Measurements from ENCODE around the gene MUCL1.

Gene MUCL1, protein sequence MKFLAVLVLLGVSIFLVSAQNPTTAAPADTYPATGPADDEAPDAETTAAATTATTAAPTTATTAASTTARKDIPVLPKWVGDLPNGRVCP

GRCh38 chr12:54853933-54854538 is at the start of gene MUCL1:
Gene MUCL1 (plus strand): TSS chr12:54854516. CDS start chr12:54854583, 67 bp downstream.
- peak; percentile 73 for DNase-seq (ENCODE audit: low read depth)

GRCh38 chr12:54821676-54822075 is 32.6 kb upstream of the MUCL1 start:
- no peak overlapping the region for H3K4me3 ChIP-seq (ENCODE audit: low read depth, low read length)
- no peak for TF ChIP-seq POLR2A (IDR thresholded peaks at IDR 0.05; ENCODE audit: extremely low read depth, insufficient read length)
- TF ChIP-seq, protein P1, sequence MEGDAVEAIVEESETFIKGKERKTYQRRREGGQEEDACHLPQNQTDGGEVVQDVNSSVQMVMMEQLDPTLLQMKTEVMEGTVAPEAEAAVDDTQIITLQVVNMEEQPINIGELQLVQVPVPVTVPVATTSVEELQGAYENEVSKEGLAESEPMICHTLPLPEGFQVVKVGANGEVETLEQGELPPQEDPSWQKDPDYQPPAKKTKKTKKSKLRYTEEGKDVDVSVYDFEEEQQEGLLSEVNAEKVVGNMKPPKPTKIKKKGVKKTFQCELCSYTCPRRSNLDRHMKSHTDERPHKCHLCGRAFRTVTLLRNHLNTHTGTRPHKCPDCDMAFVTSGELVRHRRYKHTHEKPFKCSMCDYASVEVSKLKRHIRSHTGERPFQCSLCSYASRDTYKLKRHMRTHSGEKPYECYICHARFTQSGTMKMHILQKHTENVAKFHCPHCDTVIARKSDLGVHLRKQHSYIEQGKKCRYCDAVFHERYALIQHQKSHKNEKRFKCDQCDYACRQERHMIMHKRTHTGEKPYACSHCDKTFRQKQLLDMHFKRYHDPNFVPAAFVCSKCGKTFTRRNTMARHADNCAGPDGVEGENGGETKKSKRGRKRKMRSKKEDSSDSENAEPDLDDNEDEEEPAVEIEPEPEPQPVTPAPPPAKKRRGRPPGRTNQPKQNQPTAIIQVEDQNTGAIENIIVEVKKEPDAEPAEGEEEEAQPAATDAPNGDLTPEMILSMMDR (IDR thresholded peaks at IDR 0.05; ENCODE audit: low read depth, low read length) = no peak
- no peak for DNase-seq (ENCODE audit: low read depth)

More at GRCh38 chr12:54853933-54854538, at the start of gene MUCL1:
- H3K4me3 ChIP-seq (ENCODE audit: low read depth, low read length) = no peak within 1 kb of the TSS
- TF ChIP-seq, protein P1 (IDR thresholded peaks at IDR 0.05; ENCODE audit: low read depth, low read length) = peak; percentile 95
- no peak for TF ChIP-seq POLR2A (IDR thresholded peaks at IDR 0.05; ENCODE audit: extremely low read depth, insufficient read length)

GRCh38 chr12:54824402-54824801 is 29.9 kb upstream of the MUCL1 start:
- TF ChIP-seq MAX (IDR thresholded peaks at IDR 0.05; ENCODE audit: low read depth, low read length) (no peak), MYC (IDR thresholded peaks at IDR 0.05; ENCODE audit: low read depth, low read length) (no peak), POLR2A (IDR thresholded peaks at IDR 0.05; ENCODE audit: extremely low read depth, insufficient read length) (no peak)
- TF ChIP-seq, protein P1 (IDR thresholded peaks at IDR 0.05; ENCODE audit: low read depth, low read length) = no peak
- no peak for DNase-seq (ENCODE audit: low read depth)
- H3K4me3 ChIP-seq (ENCODE audit: low read depth, low read length) = no peak overlapping the region

DNA sequence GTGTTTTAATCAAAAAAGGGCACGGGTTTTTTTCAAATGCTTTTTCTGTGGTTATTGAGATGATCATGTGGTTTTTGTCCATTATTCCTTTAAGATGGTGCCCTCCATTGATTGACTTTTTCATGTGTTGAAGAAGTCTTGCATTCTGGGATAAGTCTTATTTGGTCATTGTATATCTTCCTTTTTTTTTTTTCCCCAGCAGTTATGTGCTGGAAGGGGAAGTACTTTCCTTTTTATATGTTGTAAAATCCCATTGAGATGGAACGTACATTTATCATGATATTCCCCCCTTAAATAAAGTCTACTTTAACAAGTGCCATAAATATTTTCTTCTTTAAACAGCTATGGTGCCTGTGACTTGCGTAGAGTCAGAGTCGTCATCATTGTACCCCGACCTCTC is 24.8 kb upstream of the MUCL1 start:
- TF ChIP-seq, protein P1 (IDR thresholded peaks at IDR 0.05; ENCODE audit: low read depth, low read length) = no peak
- TF ChIP-seq MYC (IDR thresholded peaks at IDR 0.05; ENCODE audit: low read depth, low read length) (no peak), MAX (IDR thresholded peaks at IDR 0.05; ENCODE audit: low read depth, low read length) (no peak), POLR2A (IDR thresholded peaks at IDR 0.05; ENCODE audit: extremely low read depth, insufficient read length) (no peak)
- no peak overlapping the region for H3K4me3 ChIP-seq (ENCODE audit: low read depth, low read length)
- DNase-seq (ENCODE audit: low read depth) = no peak

- no peak overlapping the region for H3K4me3 ChIP-seq (ENCODE audit: low read depth, low read length)
- TF ChIP-seq MYC (IDR thresholded peaks at IDR 0.05; ENCODE audit: low read depth, low read length) = no peak
- TF ChIP-seq POLR2A (IDR thresholded peaks at IDR 0.05; ENCODE audit: extremely low read depth, insufficient read length) = no peak
- TF ChIP-seq MAX (IDR thresholded peaks at IDR 0.05; ENCODE audit: low read depth, low read length) = no peak
- TF ChIP-seq, protein P1 (IDR thresholded peaks at IDR 0.05; ENCODE audit: low read depth, low read length) = no peak
- DNase-seq (ENCODE audit: low read depth) = no peak
Observed at GRCh38 chr12:54830199-54830598, 24.1 kb upstream of the MUCL1 start.

DNA sequence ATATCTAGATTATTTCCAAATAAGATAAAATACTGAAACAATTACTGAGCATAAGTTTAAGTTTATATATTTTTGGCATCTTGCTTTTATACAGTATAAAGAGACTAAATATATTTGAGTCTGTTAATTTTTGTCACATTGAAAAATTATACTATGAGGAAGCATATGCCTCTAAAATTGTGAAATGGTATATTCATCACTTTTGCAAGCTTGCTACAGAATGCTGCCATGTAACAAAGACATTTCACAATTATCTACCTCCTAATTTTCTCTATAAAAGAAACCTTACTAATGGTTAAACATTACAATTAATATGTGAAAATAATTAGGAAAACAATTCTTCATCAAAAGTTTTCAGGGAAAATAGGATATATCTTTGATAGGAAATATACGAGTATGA is 22.7 kb upstream of the MUCL1 start:
- TF ChIP-seq, protein P1 (IDR thresholded peaks at IDR 0.05; ENCODE audit: low read depth, low read length) = no peak
- TF ChIP-seq MAX (IDR thresholded peaks at IDR 0.05; ENCODE audit: low read depth, low read length) (no peak), MYC (IDR thresholded peaks at IDR 0.05; ENCODE audit: low read depth, low read length) (no peak), POLR2A (IDR thresholded peaks at IDR 0.05; ENCODE audit: extremely low read depth, insufficient read length) (no peak)

More for the DNA sequence above, 22.7 kb upstream of the MUCL1 start:
- DNase-seq (ENCODE audit: low read depth) = no peak
- H3K4me3 ChIP-seq (ENCODE audit: low read depth, low read length) = no peak overlapping the region

Data from NB4 (cell line).